ENCODE measurements around the gene CRYBB1.

DNA sequence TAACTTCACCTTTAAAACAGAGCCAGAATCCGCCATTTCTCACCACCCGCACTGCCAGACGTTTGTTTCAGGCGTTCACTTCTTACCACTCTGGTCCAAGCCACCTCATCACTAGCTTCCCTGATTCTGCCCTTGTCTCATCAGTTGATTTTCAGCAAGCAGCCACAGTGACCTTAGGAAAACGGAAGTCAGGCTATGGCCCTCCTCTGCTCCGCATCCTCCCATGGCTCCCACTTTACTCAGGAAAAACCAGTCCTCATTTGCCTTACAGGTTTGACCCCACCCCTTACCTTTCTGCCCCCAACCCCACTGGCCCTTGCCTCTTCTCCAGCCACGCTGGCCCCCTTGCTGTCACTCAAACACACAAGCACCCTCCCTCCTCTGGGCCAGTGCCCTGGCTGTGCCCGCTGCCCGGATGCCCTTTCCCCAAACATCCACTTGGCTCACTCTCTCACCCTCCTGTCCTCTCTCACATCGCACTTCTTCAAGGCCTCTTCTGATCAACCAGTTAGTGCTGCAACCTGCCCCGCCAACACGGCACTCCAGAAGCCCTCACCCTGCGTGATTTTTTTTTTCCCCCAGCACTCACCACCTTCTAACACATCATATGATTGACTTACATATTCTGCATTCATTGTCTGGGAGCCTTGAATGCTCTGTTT, 46.8 kb downstream of the CRYBB1 start:
- TF ChIP-seq, protein P1, sequence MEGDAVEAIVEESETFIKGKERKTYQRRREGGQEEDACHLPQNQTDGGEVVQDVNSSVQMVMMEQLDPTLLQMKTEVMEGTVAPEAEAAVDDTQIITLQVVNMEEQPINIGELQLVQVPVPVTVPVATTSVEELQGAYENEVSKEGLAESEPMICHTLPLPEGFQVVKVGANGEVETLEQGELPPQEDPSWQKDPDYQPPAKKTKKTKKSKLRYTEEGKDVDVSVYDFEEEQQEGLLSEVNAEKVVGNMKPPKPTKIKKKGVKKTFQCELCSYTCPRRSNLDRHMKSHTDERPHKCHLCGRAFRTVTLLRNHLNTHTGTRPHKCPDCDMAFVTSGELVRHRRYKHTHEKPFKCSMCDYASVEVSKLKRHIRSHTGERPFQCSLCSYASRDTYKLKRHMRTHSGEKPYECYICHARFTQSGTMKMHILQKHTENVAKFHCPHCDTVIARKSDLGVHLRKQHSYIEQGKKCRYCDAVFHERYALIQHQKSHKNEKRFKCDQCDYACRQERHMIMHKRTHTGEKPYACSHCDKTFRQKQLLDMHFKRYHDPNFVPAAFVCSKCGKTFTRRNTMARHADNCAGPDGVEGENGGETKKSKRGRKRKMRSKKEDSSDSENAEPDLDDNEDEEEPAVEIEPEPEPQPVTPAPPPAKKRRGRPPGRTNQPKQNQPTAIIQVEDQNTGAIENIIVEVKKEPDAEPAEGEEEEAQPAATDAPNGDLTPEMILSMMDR (IDR thresholded peaks at IDR 0.05) = no peak
- TF ChIP-seq POLR2A (IDR thresholded peaks at IDR 0.05) (no peak), POLR2AphosphoS5 (IDR thresholded peaks at IDR 0.05; ENCODE audit: insufficient read depth in 1 of 2, low read depth in 1 of 2) (no peak)
